ENCODE measurements around the gene SPATS2.
"Not testable (repeated sequence)": the region's sequence is repeated elsewhere in the genome, so short reads cannot be mapped to it uniquely, and the experiment has no call there.

SPATS2 gene

GRCh38 chr12:49367381-49368239 lies at the start of gene SPATS2:
SPATS2 (plus strand) TSS chr12:49367462; CDS start chr12:49461013, 93,551 bp downstream.
- H3K4me1 ChIP-seq (ENCODE audit: control insufficient read depth, insufficient read depth, low read length): peaks cover 6% of the 10 kb centered on the region
- no peaks in the 10 kb centered on the region for H3K36me3 ChIP-seq (ENCODE audit: control insufficient read depth, insufficient read depth, low read length)
- H3K4me3 ChIP-seq (ENCODE audit: low read depth, low read length): peak within 1 kb of the TSS; percentile 93
- H3K9me3 ChIP-seq (ENCODE audit: control insufficient read depth, insufficient read depth, low read length): no peaks in the 10 kb centered on the region
- peak within 1 kb of the TSS; percentile 85 for H3K9ac ChIP-seq (ENCODE audit: low read depth, low read length)
- H3K27me3 ChIP-seq (ENCODE audit: control insufficient read depth, insufficient read depth, low read length): peaks cover 18% of the 10 kb centered on the region

GRCh38 chr12:49320411-49321103 lies 46.7 kb upstream of the SPATS2 start:
- not testable (repeated sequence) for H3K4me3 ChIP-seq (ENCODE audit: low read depth, low read length); H3K9me3 ChIP-seq (ENCODE audit: control insufficient read depth, insufficient read depth, low read length); H3K27me3 ChIP-seq (ENCODE audit: control insufficient read depth, insufficient read depth, low read length); H3K4me1 ChIP-seq (ENCODE audit: control insufficient read depth, insufficient read depth, low read length); H3K36me3 ChIP-seq (ENCODE audit: control insufficient read depth, insufficient read depth, low read length); H3K9ac ChIP-seq (ENCODE audit: low read depth, low read length)

GRCh38 chr12:49322367-49322707 lies 44.9 kb upstream of the SPATS2 start:
- H3K27me3 ChIP-seq (ENCODE audit: control insufficient read depth, insufficient read depth, low read length): peaks cover 2% of the 10 kb centered on the region
- peak overlapping the region; percentile 93 for H3K4me3 ChIP-seq (ENCODE audit: low read depth, low read length)
- peak overlapping the region; percentile 79 for H3K9ac ChIP-seq (ENCODE audit: low read depth, low read length)
- H3K9me3 ChIP-seq (ENCODE audit: control insufficient read depth, insufficient read depth, low read length): no peaks in the 10 kb centered on the region
- peaks cover 3% of the 10 kb centered on the region for H3K4me1 ChIP-seq (ENCODE audit: control insufficient read depth, insufficient read depth, low read length)
- peaks cover 10% of the 10 kb centered on the region for H3K36me3 ChIP-seq (ENCODE audit: control insufficient read depth, insufficient read depth, low read length)

GRCh38 chr12:49322708-49323523 lies 44.3 kb upstream of the SPATS2 start, which contains the start of gene TROAP:
TROAP (plus strand) TSS chr12:49323255; CDS start chr12:49323609, 354 bp downstream.
- H3K9ac ChIP-seq (ENCODE audit: low read depth, low read length): peak within 1 kb of the TSS; percentile 97
- peaks cover 2% of the 10 kb centered on the region for H3K27me3 ChIP-seq (ENCODE audit: control insufficient read depth, insufficient read depth, low read length)
- peak within 1 kb of the TSS; percentile 93 for H3K4me3 ChIP-seq (ENCODE audit: low read depth, low read length)
- no peaks in the 10 kb centered on the region for H3K9me3 ChIP-seq (ENCODE audit: control insufficient read depth, insufficient read depth, low read length)
- peaks cover 3% of the 10 kb centered on the region for H3K4me1 ChIP-seq (ENCODE audit: control insufficient read depth, insufficient read depth, low read length)
- peaks cover 12% of the 10 kb centered on the region for H3K36me3 ChIP-seq (ENCODE audit: control insufficient read depth, insufficient read depth, low read length)

- Histone ChIP-seq H3K9ac (ENCODE audit: low read depth, low read length) (peak overlapping the region; percentile 97), H3K36me3 (ENCODE audit: control insufficient read depth, insufficient read depth, low read length) (peaks cover 12% of the 10 kb centered on the region), H3K4me1 (ENCODE audit: control insufficient read depth, insufficient read depth, low read length) (peaks cover 3% of the 10 kb centered on the region), H3K27me3 (ENCODE audit: control insufficient read depth, insufficient read depth, low read length) (peaks cover 2% of the 10 kb centered on the region), H3K9me3 (ENCODE audit: control insufficient read depth, insufficient read depth, low read length) (no peaks in the 10 kb centered on the region), H3K4me3 (ENCODE audit: low read depth, low read length) (peak overlapping the region; percentile 93)
These were observed 43.7 kb upstream of the SPATS2 start for GRCh38 chr12:49323524-49324097.

GRCh38 chr12:49325606-49326005 lies 41.7 kb upstream of the SPATS2 start:
- no peaks in the 10 kb centered on the region for H3K27me3 ChIP-seq (ENCODE audit: control insufficient read depth, insufficient read depth, low read length)
- H3K9ac ChIP-seq (ENCODE audit: low read depth, low read length): no peak overlapping the region
- H3K4me3 ChIP-seq (ENCODE audit: low read depth, low read length): no peak overlapping the region
- peaks cover 3% of the 10 kb centered on the region for H3K4me1 ChIP-seq (ENCODE audit: control insufficient read depth, insufficient read depth, low read length)
- H3K9me3 ChIP-seq (ENCODE audit: control insufficient read depth, insufficient read depth, low read length): no peaks in the 10 kb centered on the region
- H3K36me3 ChIP-seq (ENCODE audit: control insufficient read depth, insufficient read depth, low read length): peaks cover 17% of the 10 kb centered on the region

GRCh38 chr12:49327368-49327767 lies 39.9 kb upstream of the SPATS2 start:
- H3K9ac ChIP-seq (ENCODE audit: low read depth, low read length): no peak overlapping the region
- peaks cover 24% of the 10 kb centered on the region for H3K36me3 ChIP-seq (ENCODE audit: control insufficient read depth, insufficient read depth, low read length)
- H3K9me3 ChIP-seq (ENCODE audit: control insufficient read depth, insufficient read depth, low read length): no peaks in the 10 kb centered on the region
- H3K27me3 ChIP-seq (ENCODE audit: control insufficient read depth, insufficient read depth, low read length): peaks cover 8% of the 10 kb centered on the region
- no peak overlapping the region for H3K4me3 ChIP-seq (ENCODE audit: low read depth, low read length)
- no peaks in the 10 kb centered on the region for H3K4me1 ChIP-seq (ENCODE audit: control insufficient read depth, insufficient read depth, low read length)

GRCh38 chr12:49327887-49328286 lies 39.4 kb upstream of the SPATS2 start:
- Histone ChIP-seq H3K9me3 (ENCODE audit: control insufficient read depth, insufficient read depth, low read length) (no peaks in the 10 kb centered on the region), H3K4me1 (ENCODE audit: control insufficient read depth, insufficient read depth, low read length) (no peaks in the 10 kb centered on the region), H3K36me3 (ENCODE audit: control insufficient read depth, insufficient read depth, low read length) (peaks cover 24% of the 10 kb centered on the region)

GRCh38 chr12:49328816-49329215 lies 38.4 kb upstream of the SPATS2 start:
- Histone ChIP-seq H3K36me3 (ENCODE audit: control insufficient read depth, insufficient read depth, low read length) (peaks cover 22% of the 10 kb centered on the region), H3K4me1 (ENCODE audit: control insufficient read depth, insufficient read depth, low read length) (no peaks in the 10 kb centered on the region), H3K9ac (ENCODE audit: low read depth, low read length) (no peak overlapping the region), H3K4me3 (ENCODE audit: low read depth, low read length) (no peak overlapping the region), H3K9me3 (ENCODE audit: control insufficient read depth, insufficient read depth, low read length) (no peaks in the 10 kb centered on the region), H3K27me3 (ENCODE audit: control insufficient read depth, insufficient read depth, low read length) (peaks cover 22% of the 10 kb centered on the region)

More at GRCh38 chr12:49327887-49328286, 39.4 kb upstream of the SPATS2 start:
- H3K27me3 ChIP-seq (ENCODE audit: control insufficient read depth, insufficient read depth, low read length): peaks cover 12% of the 10 kb centered on the region
- H3K9ac ChIP-seq (ENCODE audit: low read depth, low read length): no peak overlapping the region
- no peak overlapping the region for H3K4me3 ChIP-seq (ENCODE audit: low read depth, low read length)

- no peaks in the 10 kb centered on the region for H3K4me1 ChIP-seq (ENCODE audit: control insufficient read depth, insufficient read depth, low read length)
- H3K27me3 ChIP-seq (ENCODE audit: control insufficient read depth, insufficient read depth, low read length): peaks cover 35% of the 10 kb centered on the region
- H3K4me3 ChIP-seq (ENCODE audit: low read depth, low read length): no peak overlapping the region
- peaks cover 21% of the 10 kb centered on the region for H3K36me3 ChIP-seq (ENCODE audit: control insufficient read depth, insufficient read depth, low read length)
- no peaks in the 10 kb centered on the region for H3K9me3 ChIP-seq (ENCODE audit: control insufficient read depth, insufficient read depth, low read length)
- no peak overlapping the region for H3K9ac ChIP-seq (ENCODE audit: low read depth, low read length)
These were observed 37.1 kb upstream of the SPATS2 start for GRCh38 chr12:49330032-49330619.
